ENCODE results near the gene KIAA0825.

Gene KIAA0825

DNA sequence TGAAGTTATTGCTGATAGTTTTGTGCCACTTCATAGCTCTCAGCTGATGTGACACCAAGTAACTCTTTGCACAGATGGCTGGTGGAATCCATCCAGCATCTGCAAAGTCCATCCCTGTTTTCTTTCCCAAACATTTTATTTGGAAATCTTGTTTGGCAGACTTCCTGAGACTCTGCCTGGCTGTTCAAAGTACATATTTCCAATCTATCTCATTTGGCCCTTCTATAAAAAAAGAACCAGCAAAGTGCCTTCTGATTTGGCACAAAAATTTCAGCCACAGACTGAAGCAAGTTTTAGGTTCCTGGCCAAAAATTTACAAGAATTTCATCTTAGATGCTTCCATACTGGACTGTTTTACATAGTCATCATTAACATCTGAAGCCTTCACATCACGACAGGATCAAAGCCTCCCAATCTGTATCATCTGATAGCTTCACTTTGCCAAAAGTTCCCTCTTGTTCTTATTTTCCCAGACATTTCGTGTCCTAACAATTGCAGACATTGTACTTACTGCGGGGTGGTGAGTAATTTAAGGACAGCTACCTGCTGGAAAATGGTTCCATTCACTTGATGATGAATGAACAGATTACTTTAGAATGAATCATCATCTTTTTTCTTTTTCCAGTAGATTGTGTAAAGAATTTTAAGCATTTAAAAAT lies 377.3 kb downstream of the KIAA0825 start:
- no peak for DNase-seq (ENCODE audit: low read depth in 2 of 2)

GRCh38 chr5:94240596-94240992 lies 377.8 kb downstream of the KIAA0825 start:
- DNase-seq (ENCODE audit: low read depth in 2 of 2), result no peak

DNA sequence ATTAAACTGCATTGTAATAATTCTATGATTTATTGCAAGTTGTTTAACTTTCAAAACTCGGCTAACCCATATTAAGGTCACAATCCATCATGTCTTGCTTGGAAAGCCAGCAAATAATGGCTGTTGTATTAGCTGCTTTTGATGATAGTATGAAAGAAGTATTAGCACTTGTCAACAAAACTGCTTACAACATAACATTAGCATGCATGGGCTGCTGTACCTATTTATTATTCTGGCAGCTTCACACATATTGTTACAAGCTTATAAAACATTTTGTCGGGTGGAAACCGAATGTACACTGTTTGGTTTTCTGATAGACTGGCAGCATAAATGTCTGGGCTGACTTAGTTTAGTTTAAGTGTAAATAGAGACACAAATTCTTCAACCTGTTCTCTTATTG lies 378.3 kb downstream of the KIAA0825 start:
- DNase-seq (ENCODE audit: low read depth in 2 of 2), result no peak

DNA sequence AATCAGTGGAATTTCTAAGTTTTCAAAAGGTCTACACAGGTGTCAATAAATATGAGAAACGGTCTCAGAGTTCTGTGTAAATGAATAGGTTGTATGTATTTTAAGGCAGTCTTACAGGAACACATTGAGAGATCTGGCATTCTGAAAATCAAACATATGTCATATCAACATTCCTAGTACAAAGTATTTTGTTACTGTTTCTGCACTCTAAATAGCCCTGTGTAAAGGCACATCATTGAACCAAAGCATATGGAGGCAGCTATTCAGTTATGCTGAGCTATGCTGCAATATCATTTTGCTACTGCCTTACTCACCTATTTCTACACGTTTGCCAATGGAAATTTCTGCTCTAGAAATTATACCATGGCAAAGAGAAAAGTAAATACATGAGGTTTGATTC lies 379.1 kb downstream of the KIAA0825 start:
- DNase-seq (ENCODE audit: low read depth in 2 of 2), result no peak

DNA sequence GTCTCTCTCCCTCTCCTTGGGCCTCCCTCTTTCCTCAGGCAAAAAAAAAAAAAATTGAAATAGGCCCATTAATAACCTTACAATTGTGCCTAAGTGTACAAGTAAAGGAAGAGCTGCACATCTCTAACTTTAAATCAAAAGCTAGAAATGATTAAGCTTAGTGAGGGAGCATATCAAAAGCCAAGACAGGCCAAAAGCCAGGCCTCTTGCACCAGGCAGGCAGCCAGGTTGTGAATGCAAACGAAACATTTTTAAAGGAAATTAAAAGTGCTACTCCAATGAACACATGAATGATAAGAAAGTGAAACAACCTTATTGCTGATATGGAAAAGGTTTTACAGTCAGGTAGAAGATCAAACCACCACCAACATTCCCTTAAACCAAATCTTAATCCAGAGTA lies 383.4 kb downstream of the KIAA0825 start:
- no peak for DNase-seq (ENCODE audit: low read depth in 2 of 2)

DNA sequence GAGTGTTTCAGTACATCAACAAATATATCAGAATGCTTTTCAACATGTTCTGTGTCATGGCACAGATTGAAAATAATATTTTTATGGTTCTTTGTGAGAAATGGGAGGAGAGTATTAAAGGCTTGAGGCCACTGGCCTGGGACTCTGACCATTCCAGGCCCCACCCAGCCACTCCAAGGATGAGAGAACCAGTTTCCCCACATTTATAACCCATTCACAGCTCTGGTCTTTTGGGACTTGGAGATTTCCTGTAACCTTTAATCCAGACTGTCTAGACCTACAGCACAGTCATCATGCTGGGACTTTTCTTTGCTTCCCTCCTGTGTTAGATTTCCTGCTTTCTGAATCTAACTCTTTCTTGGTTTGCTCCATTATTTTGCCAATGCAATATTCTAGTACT lies 389.6 kb downstream of the KIAA0825 start:
- no peak for DNase-seq (ENCODE audit: low read depth in 2 of 2)

- no peak for DNase-seq (ENCODE audit: low read depth in 2 of 2)
These were observed 395.2 kb downstream of the KIAA0825 start for GRCh38 chr5:94223235-94223634.

GRCh38 chr5:94218374-94218773 lies 400.0 kb downstream of the KIAA0825 start:
- no peak for DNase-seq (ENCODE audit: low read depth in 2 of 2)

GRCh38 chr5:94217745-94218144 lies 400.7 kb downstream of the KIAA0825 start:
- no peak for DNase-seq (ENCODE audit: low read depth in 2 of 2)

DNA sequence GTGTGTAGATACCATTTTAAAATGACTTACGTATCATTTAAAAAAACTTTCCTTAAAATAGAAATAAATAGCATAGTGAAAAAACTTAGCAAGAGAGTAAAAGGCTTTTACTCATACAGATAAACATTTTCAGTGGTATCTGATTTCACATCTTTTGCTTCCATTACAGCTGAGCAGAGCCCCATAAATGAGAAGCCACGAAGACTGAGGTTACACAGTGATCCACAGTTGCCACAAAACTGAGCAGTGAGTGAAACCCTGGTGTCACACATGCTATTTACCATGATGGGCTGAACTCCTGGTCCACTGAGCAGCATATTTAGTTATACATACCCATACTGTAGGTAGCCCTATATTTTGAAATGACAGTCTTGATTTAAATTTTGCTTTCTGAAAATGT lies 401.2 kb downstream of the KIAA0825 start:
- DNase-seq (ENCODE audit: low read depth in 2 of 2), result no peak

DNA sequence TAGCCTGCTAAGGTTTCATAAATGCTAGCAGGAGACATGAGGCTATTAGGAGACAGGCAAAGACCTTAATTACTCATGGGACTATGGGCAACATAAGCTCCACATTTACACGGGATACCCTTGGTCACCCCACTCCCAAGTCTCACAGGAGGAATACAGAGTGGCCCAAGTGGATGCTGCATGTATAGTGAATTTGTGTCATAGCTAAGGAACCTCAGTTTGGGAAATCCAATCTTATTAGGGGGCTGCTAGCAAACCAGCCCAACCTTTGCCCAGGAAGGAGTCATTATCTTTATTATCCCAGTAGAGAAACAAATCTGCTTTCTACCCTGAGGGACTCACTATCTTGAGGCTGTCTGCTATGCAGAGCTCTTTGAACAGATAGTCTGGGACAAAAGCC lies 405.9 kb downstream of the KIAA0825 start:
- DNase-seq (ENCODE audit: low read depth in 2 of 2), result no peak

GRCh38 chr5:94209774-94210355 lies 408.5 kb downstream of the KIAA0825 start:
- no peak for DNase-seq (ENCODE audit: low read depth in 2 of 2)

DNA sequence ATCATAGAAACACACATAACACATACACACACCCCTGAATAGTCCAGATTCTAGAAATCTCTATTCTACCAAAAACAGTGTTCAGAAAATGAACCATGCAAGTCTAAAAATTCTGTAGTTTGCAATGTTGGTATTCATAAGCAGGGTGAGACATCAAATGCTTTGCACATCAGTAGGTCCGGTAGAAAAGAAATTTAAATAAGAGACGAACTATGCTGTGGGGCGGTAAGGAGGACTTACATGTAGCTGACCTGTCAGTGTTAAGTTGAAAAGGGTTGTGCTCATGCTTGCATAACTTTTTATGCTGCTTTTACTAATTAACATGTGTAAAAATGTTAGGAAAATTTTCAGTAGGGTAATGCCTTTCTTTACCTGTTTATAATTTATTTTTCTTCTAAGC lies 409.1 kb downstream of the KIAA0825 start:
- no peak for DNase-seq (ENCODE audit: low read depth in 2 of 2)

GRCh38 chr5:94199566-94199965 lies 418.8 kb downstream of the KIAA0825 start:
- no peak for DNase-seq (ENCODE audit: low read depth in 2 of 2)

- no peak for DNase-seq (ENCODE audit: low read depth in 2 of 2)
These were observed 420.4 kb downstream of the KIAA0825 start for GRCh38 chr5:94197970-94198369.

GRCh38 chr5:94196953-94197352 lies 421.5 kb downstream of the KIAA0825 start:
- DNase-seq (ENCODE audit: low read depth in 2 of 2), result no peak

DNA sequence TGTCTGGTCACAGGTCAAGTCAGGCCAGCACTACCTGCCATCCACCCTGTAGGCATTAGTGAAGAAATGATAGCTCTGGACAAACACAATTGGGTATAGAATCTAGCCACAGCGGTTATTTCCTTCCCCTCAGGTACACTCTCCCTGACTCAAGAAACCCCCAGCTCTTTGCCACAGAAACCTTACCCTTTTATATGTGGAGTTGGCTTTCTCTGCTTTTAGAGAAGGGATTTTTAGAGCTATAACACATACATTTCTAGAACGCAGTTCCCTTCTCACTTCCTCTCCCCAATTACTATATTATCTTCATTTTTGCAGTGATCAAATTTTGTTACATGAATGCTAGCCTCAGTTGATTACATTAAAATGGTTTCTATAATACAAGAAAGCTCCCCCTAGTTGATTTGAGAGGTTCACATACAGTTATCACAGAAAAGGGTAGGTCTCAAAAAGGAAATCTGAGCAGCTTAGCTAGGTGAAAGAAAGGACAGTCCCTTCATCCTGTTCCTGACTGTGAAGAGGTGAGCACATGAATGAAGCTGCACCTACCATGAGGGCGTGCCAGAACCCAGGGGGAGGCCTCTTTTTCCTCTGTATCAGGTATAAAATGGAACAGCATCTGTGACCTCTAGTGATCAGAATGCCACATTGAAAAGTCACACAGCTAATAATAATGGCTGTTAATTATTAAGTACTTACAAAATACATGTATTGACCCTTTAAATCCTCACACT lies 425.6 kb downstream of the KIAA0825 start:
- DNase-seq (ENCODE audit: low read depth in 2 of 2), result no peak

GRCh38 chr5:94191604-94192003 lies 426.8 kb downstream of the KIAA0825 start:
- DNase-seq (ENCODE audit: low read depth in 2 of 2), result no peak

DNA sequence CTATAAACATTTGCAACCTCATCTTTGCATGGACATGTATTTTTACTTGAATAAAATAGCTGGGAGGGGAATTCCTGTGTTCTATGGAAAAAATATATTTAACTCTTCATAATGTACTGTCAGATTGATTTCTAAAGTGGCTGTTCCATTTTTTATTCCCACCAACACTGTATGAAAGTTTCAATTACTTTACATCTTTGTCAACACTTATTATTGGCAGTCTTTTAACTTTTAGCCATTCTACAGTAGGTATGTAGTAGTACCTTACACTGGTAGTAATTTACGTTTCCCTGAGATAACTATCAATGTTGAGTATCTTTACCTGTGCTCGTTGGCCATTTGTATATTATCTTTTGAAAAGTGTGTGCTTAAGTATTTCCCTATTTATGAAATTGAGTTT lies 429.7 kb downstream of the KIAA0825 start:
- no peak for DNase-seq (ENCODE audit: low read depth in 2 of 2)

DNA sequence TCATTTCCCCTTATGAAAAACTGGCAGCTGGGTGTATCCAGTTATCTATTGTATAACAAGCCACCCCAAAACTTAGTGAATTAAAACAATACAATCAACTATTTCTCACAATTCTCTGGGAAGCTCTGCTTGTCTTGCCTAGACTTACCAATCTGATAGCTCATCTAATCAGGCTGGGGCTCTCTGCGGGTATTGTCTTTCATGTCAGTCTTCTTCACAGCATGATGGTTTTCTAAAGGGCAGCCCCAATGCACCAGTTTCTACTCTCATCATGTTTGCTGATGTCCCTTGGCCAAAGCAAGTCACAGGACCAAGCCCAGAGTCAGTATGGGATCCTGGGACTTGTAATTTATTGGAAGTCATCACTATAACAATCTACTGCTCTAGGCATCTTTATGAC lies 433.5 kb downstream of the KIAA0825 start:
- DNase-seq (ENCODE audit: low read depth in 2 of 2), result no peak

GRCh38 chr5:94181895-94182294 lies 436.5 kb downstream of the KIAA0825 start:
- DNase-seq (ENCODE audit: low read depth in 2 of 2), result no peak

DNA sequence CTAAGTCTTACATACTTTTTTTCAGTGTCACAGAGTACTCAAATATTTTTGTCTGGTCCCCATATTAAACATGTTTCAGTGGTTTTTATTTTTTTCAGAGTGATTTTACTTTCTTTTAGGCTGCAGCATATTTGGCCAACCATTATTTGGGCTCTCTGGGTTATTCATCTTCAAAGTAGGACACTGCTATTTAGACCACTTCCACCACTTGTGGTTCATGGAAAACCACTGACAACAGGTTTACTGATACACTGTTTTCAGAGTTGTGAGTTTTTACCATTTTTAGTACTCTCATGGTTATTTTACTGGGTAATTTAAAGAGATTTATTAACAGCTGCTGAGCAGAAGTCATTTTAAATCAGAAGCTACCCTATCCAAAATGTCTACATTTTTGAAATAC lies 437.6 kb downstream of the KIAA0825 start:
- no peak for DNase-seq (ENCODE audit: low read depth in 2 of 2)

- DNase-seq (ENCODE audit: low read depth in 2 of 2), result no peak
These were observed 442.5 kb downstream of the KIAA0825 start for GRCh38 chr5:94175912-94176311.
